Hematopoietic multipotent progenitor cell treated with erythropoietin and hydrocortisone succinate and interleukin-3 and kit ligand, for 15 days (in vitro differentiated cells): ENCODE results near the gene CIAO2B.
"Not testable (repeated sequence)": the region's sequence is repeated elsewhere in the genome, so short reads cannot be mapped to it uniquely, and the experiment has no call there.

ENCODE experiments used
- DNase-seq: peaks from one replicate; pipeline ENCODE4 v3.0.0-alpha.2; 2015; ENCODE audit warnings: low spot score

CIAO2B gene

DNA sequence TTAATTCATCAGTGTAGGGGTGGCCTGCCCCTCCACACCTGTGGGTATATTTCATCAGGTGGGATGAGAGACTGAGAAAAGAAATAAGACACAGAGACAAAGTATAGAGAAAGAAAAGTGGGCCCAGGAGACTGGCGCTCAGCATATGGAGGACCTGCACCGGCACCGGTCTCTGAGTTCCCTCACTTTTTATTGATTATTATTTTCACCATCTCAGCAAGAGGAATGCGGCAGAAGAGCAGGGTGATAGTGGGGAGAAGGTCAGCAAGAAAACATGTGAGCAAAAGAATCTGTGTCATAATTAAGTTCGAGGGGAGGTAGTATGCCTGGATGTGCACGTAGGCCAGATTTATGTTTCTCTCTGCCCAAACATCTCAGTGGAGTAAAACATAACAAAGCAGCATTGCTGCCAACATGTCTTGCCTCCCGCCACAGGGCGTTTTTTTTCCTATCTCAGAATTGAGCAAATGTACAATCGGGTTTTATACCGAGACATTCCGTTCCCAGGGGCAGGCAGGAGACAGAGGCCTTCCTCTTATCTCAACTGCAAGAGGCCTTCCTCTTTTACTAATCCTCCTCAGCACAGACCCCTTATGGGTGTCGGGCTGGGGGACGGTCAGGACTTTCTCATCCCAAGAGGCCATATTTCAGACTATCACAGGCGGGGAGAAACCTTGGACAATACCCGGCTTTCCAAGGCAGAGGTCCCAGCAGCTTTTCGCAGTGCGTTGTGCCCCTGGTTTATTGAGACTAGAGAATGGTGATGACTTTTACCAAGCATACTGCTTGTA, 21.4 kb upstream of the CIAO2B start:
- not testable (repeated sequence) for DNase-seq

DNA sequence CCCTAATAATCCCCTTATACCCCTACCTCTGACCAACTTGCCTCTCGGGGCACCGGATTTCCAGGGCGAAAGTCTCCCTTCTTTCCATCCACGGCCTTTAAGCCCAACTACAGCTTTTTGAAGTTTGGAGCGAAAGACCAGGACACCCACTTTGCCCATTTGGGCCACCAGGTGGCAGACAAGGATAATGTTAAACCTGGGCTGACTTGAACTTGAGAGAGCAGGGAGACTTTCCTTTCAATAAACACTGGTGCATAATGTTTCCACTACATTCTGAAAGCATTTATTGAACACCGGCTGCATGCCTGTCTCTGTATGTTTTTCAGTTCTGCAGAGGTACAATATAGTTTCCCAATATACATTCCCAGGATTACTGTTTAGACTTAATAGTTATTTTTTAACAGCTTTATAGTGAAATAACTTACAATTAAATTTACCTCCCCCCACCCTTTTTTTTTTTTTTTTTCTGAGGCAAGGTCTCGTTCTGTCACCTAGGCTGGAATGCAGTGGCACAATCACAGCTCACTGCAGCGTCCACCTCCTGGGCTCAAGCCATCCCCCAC, 20.0 kb upstream of the CIAO2B start:
- DNase-seq: peak; percentile 65

DNA sequence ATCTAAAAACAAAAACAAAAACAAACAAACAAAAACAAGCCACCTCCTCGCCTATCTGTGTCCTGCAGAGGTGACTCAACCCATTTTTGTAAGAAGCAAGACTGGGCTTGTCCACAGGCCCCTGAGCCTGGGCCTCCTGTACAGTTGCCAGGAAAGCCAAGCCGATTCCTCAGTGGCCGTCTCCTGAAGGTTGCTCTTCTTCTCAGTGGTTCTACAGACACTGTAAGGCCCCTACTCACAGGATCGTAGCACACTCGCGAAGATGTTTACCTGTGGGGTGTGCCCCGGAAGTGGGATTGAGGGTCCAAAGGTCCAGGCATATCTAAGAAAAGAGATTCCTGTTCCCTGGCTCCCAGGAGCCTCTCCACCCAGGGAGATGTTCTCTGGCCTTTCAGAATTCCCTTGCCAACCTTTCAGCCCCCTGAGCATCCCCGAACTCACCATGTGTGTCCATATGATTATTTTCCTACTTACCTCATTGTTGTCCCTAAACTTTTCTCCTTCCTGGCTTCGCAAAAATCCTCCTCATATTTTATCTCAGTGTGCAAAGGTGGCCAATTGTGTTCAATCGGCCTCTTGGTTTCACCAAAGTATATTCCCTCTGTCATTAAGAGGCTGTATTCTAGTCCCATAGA, 19.4 kb upstream of the CIAO2B start:
- DNase-seq: no peak

DNA sequence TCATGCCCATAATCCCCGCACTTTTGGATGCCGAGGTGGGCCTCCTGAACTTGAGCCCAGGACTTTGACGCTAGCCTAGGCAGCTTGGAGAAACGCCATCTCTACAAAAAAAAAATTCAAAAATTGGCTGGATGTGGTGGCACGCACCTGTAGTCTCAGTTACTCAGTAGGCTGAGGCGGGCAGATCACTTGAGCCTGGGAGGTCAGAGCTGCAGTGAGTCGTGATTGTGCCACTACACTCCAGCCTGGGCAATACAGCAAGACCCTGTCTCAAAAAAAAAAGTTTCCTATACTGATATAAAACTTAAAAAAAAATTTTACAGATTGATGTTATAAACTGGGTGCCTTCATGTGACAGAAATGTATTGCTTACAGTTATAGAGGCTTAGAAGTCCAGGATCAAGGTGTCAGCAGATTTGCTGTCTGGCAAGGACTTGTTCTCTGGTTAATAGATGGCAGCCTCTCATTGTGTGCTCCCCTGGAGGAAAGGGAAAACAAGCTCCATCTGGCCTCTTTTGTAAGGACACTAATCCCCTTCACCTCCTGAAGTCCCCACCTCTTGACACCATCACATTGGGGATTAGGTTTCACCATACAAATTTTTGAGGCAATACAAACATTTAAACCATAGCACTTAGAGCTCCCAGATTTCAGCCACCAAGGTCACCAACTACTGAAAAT, 18.4 kb upstream of the CIAO2B start:
- DNase-seq: no peak

DNA sequence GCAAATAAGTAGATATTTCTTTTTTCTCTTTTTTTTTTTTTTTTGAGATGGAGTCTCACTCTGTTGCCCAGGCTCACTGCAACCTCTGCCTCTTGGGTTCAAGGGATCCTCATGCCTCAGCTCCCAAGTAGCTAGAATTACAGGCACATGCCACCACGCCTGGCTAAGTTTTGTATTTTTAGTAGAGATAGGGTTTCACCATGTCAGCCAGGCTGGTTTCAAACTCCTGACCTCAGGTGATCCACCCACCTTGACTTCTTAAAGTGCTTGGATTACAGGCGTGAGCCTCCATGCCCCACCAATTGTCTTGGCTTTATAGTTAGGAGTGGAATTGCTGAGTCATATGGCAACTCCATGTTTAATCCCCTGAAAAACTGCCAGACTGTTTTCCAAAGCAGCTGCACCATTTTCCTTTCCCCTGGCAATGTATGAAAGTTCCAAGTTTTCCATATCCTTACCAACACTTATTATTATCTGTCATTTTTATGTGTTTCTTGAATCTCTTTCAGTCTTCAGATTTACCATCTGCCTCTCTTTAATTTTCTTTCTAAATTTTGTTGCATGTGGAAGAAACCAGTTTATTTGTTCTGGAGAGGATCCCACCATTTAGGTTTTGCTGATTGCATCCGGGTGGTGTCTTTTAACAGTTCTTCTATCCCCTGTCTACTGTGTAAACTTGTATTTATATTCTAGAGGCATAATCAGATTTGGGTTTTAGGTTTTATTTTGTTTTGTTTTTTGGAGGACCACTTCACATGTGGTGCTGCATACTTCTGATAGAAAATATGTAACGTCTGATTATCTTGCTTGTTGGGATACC, 17.0 kb upstream of the CIAO2B start:
- no peak for DNase-seq

DNA sequence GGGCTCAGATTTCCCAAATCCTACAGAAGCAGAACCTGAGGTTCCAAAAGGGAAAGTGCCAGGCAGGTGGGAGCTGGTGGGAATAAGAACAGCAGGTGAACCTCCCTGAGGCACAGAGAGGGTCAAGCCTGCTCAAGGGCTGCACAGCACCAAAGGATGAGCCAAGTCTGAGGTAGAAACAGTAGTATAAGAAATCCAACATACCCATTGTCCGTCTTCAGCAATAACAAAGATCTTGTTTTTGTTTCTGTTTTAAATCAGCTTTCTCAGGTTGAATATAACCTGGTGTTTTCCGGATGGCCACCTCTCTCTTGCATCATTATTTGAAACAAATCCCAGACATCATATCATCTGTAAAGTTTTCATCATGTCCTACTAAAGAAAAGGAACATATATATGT, 16.2 kb upstream of the CIAO2B start:
- DNase-seq: no peak

DNA sequence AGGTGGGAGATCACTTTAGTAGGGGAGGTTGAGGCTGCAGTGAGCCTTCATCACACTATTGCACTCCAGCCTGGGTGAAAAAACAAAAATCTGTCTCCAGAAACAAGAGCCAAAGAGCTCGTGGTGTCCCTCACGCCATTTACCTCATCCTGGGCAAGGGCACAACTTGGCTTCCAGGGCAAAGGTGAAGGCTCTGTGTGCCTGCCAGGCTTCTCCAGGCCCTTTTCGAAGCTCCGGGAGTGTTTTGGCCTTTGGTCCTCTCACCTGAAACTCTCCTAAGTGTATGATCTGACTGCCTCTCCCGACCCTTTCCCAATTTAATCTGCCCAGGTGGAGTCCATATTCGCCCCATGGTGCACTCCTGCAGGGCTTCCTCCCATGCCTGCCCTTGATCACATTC, 15.3 kb upstream of the CIAO2B start:
- DNase-seq: no peak

DNA sequence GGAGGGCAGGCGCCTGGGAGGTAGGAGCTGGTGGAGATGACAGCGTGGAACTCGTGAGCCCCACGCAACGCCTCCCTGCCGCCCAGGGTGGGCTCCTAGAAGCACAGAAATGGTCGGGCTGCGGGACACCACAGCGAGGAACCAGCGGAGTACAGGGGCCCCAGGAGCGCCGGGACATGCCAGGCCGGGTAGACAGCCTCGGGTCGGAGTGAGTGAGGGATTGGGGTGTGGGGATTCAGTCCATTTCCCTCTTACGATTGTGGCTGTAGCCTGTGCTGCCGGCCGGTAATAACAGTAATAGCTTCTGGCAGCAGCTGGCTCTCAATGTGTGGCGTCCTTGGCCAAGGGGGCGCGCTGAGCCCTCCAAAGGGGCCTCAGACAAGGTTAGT, 14.6 kb upstream of the CIAO2B start:
- no peak for DNase-seq

DNA sequence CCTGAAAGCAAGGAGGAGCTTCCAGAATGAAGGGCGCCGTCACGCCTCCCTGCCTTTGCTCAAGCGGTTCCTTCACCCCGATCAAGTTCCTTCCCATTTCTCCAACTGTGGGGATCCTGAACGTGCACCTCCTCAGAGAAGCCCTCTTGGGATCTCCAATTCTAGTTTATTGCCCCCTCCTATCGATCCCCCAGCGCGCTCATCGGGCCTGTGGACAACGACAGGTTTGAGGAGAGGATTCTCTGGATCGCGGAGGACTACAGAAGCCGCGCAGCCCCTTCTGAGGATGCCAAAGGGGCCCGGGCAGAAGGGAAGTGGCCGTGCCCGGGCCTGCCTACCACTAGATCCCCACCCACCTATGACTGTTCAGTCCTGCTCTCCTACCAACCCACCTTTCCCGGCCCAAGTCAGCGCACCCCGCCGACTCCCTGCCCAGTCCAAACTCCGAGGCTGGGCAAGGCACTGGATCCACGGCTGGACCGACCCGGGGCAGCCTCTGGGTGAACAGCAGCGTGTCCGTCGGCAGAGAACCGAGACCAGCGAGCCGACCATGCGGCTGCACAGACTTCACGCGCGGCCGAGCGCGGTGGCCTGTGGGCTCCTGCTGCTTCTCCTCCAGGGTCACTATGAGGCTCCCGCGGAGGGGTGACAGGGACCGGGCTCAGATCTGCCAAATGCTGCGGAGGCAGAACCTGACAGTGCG, 14.1 kb upstream of the CIAO2B start:
- no peak for DNase-seq

DNA sequence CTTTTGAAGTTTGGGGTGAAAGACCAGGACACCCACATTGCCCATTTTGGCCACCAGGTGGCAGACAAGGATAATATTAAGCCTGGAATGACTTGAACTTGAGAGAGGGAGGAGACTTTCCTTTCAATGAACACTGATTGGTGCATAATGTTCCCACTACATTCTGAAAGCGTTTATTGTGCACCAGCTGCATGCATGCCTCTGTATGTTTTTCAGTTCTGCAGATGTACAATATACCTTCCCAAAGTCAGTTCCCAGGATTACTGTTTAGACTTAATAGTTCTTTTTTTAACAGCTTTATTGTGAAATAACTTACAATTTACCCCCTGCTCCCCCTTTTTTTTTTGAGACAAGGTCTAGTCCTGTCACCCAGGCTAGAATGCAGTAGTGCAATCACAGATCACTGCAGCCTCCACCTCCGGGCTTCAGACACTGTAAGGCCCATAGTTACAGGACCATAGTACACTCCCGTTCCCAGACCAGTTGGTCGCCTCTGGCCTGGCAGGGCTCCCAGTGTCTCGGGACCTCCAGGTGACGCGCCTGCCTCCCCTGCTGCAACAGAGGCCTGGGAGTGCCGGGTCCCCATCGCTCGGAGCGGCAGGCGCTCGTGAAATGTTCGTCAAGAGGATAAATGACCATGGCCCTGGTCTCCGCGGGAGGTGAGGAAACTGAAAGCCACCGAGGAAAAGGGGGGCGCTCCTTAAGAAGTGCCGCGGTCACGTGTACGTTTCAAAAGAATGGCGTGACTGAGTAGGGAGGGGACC, 13.3 kb upstream of the CIAO2B start:
- peak; percentile 84 for DNase-seq

DNA sequence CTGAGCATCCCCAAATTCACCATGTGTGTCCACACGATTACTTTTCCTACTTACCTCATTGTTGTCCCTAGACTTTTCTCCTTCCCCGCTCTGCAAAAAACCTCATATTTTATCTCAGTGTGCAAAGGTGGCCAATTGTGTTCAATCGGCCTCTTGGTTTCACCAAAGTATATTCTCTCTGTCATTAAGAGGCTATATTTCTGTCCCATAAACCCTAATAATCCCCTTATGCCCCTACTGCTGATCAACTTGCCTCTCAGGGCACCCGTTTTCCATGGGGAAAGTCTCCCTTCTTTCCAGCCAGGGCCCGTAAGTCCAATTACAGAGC, 12.7 kb upstream of the CIAO2B start:
- DNase-seq: no peak

DNA sequence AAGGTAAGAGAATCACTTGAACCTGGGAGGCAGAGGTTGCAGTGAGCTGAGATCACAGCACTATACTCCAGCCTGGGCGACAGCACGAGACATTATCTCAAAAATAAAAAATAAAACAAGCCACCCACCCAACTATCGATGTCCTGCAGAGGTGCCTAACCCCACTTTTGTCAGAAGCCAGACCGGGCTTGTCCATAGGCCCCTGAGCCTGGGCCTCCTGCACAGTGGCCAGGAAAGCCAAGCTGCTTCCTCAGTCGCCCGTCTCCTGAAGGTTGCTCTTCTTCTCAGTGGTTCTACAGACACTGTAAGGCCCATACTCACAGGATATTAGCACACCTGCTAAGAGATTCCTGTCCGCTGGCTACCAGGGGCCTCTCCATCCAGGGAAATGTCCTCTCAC, 12.3 kb upstream of the CIAO2B start:
- no peak for DNase-seq

DNA sequence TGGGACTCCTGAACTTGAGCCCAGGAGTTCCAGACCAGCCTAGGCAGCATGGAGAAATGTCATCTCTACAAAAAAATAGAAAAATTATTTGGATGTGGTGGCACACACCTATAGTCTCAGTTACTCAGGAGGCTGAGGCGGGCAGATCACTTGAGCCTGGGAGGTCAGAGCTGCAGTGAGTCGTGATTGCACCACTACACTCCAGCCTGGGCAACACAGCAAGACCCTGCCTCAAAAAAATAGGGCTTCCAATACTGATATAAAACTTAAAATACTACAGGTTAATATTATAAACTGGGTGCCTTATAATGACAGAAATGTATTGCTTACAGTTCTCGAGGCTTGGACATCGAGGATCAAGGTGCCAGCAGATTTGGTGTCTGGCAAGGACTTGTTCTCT, 11.7 kb upstream of the CIAO2B start:
- DNase-seq: no peak

DNA sequence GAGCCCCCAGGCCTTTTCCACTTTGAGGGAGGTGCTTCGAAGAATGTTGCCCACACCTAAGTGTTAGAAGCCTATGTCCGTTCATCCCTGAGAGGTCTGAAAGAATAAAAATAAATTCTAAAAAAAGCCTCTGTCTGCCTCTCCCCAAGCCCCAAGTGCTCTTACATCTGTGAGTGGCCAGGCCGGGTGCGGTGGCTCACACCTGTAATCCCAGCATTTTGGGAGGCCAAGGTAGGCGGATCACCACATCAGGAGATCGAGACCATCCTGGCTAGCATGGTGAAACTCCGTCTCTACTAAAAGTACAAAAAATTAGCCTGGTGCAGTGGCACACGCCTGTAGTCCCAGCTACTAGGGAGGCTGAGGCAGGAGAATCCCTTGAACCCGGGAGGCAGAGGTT, 10.8 kb upstream of the CIAO2B start:
- DNase-seq: not testable (repeated sequence)

DNA sequence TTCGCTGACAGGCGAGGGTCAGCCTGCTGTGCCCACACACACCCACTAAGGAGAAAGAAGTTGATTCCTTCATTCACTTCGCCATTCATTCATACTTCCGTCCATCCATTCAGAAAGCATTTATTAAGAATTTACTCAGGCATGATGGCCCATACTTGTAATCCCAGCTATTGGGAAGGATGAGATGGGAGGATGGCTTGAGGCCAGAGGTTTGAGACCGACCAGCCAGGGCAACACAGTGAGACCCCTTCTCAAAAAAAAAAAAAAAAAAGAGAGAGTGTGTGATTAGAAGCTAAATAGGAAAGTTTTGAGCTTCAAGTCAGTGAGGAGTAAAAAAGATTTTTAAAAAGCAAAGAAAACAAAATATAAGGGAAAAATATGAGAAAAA, 9.8 kb upstream of the CIAO2B start:
- no peak for DNase-seq

DNA sequence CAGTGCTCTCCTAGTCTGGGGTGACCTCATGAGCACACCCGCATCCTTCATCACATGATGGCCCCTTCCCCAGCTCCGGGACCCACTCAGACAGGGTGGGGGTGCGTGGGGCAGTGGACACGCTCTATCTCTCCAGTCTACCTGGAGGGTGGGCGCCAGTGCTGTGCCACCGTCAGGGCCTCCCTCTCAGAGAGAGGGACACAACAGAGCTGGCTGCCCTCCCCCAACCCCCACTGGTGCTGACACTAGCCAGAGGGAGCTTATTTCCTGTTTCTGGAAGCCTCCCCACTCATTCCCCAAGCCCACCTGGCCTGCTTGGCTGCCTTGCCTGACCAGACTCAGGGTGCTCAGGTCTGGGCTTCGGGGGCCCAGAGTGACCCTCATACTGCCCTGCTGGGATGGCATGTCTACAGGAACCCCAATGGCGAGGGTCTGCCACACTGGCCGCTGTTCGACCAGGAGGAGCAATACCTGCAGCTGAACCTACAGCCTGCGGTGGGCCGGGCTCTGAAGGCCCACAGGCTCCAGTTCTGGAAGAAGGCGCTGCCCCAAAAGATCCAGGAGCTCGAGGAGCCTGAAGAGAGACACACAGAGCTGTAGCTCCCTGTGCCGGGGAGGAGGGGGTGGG, 9.3 kb upstream of the CIAO2B start:
- DNase-seq: no peak

DNA sequence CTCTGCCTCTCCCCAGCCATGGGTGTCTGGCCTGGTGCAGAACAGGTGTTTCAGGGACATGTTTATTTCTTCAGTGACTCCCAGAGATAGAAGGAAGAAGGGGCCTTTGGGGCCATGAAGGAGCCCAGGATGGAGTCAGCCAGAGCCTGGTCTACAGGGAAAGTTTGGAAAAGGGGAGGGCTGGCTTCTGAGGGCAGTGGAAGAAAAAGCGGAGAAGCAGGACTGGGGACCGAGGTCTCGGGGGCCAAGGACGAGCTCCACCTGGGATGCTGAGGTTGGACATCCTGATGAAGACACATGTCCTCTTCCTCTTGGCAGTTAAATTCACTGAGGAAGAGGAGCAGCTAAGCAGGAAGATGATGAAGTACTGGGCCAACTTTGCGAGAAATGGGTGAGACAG, 8.8 kb upstream of the CIAO2B start:
- no peak for DNase-seq

DNA sequence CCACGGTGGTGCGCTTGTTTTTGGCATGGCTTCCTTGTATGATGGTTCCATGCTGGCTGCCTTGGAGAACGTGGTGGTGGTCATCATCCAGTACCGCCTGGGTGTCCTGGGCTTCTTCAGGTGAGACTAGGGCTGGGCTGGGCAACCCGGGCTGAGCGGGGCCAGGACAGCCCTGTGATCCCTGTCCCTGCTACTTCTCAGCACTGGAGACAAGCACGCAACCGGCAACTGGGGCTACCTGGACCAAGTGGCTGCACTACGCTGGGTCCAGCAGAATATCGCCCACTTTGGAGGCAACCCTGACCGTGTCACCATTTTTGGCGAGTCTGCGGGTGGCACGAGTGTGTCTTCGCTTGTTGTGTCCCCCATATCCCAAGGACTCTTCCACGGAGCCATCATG, 6.0 kb upstream of the CIAO2B start:
- DNase-seq: no peak

DNA sequence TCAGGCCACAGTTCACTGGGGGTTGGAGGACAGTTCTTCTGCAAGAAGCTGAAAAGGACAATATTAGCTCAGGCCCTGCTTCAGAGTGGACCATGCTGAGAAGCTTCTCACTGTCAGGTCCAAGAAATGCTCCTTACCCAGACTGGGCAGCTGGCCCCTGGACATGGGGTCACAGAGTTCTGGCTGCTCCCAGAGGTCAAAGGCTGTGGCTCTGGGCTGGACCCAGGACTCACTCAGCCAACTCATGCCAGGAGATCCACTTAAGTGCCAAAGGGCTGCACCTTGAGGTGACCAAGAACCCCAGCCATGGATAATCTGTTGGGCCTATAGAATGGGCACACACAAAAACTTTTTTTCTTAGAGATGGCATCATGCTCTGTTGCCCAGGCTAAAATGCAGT, 5.2 kb upstream of the CIAO2B start:
- no peak for DNase-seq

DNA sequence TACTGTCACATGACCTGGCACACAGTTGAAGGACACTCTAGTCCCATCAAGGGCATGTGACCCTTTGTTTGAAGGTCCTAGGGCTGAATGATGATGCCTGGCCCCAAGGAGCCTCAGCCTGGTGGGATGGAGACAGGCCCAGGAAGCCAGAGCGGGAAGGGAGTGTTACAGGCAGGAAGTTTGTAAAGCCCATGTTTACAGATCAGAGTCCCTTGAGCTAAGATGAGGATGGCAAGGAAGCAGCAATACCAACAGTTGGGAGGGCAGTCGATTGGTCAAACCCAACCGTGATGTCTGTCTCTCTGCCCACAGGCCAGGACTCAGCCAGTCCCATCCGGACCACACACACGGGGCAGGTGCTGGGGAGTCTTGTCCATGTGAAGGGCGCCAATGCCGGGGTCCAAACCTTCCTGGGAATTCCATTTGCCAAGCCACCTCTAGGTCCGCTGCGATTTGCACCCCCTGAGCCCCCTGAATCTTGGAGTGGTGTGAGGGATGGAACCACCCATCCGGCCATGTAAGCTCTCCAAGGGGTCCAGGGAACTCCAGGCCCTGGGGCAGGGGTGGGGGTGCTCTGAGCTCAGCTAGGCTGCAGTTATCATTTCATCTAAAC, 3.6 kb upstream of the CIAO2B start:
- DNase-seq: no peak
